GM18505 (cell line): ENCODE data around the gene SELENOI.
A peak's percentile ranks its signal among the peaks of the same experiment; 100 is the strongest.
"Not testable (repeated sequence)": the region's sequence is repeated elsewhere in the genome, so short reads cannot be mapped to it uniquely, and the experiment has no call there.

ENCODE experiments used
- ATAC-seq: cut with Tn5 transposase; IDR thresholded peaks from one replicate; pipeline ENCODE4 v1.9.1; 2021; ENCODE audit not compliant: unreplicated experiment
- POLR2A ChIP-seq: IDR thresholded peaks from 4 replicates; pipeline ENCODE4 v1.6.1; 2011; ENCODE audit warnings: borderline replicate concordance; ENCODE audit not compliant: insufficient read depth, insufficient read length; ENCODE audit errors: extremely low read depth

Gene SELENOI

GRCh38 chr2:26333293-26333692 lies 12.7 kb upstream of the SELENOI start:
- no peak for TF ChIP-seq POLR2A

DNA sequence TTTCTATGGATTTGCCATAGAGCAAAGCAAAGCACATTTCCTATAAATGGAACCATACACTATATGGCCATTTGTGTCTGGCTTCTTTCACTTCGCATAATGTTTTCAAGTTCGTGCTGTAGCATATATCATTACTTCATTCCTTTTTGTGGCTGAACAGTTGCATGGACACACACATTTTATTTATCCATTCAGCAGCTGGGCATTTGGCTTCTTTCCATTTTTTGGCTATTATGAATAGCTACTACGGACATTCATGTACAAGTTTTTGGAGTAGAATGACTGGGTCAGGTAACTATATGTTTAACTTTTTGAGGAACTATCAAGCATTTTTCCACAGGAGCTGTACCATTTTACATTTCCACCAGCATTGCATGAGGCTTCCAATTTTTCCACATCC lies 10.7 kb upstream of the SELENOI start:
- TF ChIP-seq POLR2A: no peak
- no peak for ATAC-seq

More at GRCh38 chr2:26333293-26333692, 12.7 kb upstream of the SELENOI start:
- no peak for ATAC-seq

DNA sequence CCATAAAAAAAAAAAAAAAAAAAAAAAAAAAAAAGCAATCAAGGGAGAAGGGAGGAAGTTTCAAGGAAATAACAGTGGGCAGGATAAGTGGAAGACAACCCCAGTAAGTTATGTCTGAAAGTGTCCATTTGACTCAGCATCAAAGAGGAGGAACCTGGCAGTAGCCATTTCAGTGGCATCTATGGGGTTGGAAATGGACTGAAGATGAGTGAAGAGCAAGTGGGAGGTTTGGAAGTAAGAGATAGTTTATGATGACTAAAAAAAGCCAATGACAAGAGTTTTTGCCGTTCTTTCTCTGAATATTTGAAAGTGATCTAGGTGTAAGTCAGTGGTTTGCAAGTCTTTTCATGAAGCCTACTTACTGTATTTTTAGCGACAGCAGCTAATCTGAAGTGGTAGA lies 9.2 kb upstream of the SELENOI start:
- no peak for TF ChIP-seq POLR2A
- ATAC-seq: no peak

DNA sequence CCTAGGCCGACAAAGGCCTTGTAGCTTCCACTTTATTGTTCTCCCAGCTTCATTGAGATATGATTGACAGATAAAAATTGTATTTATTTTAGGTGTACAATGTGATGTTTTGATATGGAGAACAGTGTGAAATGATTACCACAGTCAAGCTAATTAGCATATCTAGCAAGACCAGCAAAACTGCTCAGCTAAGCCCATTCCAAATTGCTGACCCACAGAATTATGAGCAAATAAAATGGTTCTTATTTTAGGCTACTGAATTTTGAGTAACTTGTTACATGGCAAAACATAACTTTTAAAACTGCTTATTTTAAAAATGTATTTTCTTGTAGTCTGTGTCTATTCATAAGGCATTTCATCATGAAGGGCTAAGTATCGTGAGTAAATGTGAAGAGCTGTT lies 8.6 kb upstream of the SELENOI start:
- no peak for ATAC-seq
- TF ChIP-seq POLR2A: no peak

GRCh38 chr2:26340831-26341230 lies 5.1 kb upstream of the SELENOI start:
- TF ChIP-seq POLR2A: no peak
- no peak for ATAC-seq

GRCh38 chr2:26344581-26345282 lies 1.2 kb upstream of the SELENOI start:
- ATAC-seq: no peak
- TF ChIP-seq POLR2A: no peak

GRCh38 chr2:26345283-26345544 lies 729 bp upstream of the SELENOI start:
- no peak for ATAC-seq
- no peak for TF ChIP-seq POLR2A

- TF ChIP-seq POLR2A: no peak
- ATAC-seq: peak; percentile 20
These were observed 611 bp downstream of the SELENOI start, which contains the start of gene ADGRF3 for GRCh38 chr2:26346454-26347053. Gene ADGRF3 (minus strand): TSS chr2:26346789. CDS start chr2:26346234, 555 bp downstream.

DNA sequence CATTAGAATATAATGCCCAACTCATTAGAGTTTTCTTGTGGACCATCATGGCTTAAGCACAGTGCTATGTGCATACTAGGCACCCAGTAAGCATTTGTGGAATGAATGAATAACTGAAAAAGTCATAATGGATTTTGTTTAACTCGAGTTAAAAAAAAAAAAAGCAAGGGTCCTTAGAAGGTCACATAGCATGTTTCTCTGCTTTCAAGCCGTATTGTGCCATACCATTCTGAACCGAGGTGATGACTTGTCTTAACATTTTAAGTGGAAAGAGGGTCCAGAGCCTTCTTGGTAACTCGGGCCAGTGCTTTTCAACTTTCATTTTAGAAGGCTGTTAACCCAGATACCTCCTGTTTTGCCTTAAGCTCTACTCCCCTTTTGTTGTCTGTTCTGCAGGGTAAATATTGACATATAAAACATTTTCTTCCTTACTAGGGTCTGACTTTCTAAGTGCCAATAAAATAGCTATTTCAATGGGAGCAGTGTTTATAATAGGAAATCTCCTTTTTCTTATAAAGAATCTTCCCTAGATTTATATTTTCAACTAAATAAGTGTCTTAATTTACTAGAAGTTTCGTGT lies 1.4 kb downstream of the SELENOI start:
- ATAC-seq: no peak
- TF ChIP-seq POLR2A: no peak

DNA sequence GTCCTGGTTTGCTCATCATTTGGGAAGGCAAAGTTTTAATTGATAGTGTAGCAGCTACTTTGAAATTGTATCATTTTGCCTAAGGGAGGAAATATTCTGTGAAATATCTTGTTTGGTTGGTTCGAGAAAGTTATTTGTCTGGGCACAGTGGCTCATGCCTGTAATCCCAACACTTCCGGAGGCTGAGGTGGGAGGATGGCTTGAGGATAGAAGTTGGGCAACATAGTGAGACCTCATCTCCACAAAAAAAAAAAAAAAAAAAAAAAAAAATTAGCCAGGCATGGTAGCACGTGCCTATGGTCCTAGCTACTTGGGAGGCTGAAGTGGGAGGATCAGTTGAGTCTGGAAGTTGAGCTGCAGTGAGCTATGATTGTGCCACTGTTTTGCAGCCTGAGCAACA lies 3.7 kb downstream of the SELENOI start:
- no peak for TF ChIP-seq POLR2A
- ATAC-seq: no peak

DNA sequence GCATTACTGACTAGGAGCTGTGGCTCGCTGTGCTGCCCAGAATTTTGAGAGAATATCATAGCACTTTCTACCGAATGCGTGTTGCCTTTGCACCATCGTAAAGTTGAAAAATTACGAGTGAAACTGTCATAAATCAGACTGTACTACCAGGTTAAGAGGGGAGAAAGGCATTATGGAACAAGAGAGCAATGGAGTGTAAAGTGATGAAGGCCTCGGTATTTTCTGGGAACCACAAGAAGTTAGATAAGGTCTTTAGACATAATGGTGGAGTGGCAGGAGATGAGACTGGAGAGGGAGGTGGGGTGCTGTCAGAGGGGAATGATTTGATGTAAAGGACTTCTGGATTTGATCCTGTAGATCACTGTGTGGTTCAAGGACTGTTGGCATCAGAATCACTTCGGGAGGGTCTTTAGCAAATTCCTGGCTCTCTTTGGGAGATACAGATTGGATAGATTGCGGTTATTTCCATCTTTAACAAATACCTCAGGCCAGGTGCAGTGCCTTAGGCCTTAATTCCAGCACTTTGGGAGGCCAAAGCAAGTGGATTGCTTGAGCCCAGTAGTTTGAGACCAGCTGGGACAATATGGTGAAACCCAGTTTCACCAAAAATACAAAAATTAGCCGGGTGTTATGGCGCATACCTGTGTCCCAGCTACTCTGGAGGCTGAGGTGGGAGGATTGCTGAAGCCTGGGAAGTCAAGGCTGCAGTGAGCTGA lies 5.6 kb downstream of the SELENOI start:
- no peak for TF ChIP-seq POLR2A
- no peak for ATAC-seq

DNA sequence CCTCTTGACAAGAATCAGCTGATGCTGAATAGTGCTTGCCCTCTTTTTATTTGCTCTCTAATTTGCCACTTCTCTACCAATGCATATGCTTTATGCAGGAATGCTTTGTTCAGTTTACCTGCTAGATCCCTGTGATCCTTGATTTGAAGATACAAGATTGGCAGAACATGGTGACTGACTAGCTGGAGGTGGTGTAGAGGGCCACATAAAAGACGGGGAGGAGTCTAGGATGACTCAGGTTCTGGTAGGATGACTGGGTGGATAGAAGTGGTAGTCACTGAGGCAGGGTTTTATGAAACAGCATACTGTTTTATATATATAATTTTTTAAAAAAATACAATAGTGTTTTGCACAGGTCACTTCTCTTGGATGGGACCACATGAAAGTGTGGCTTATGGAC lies 6.9 kb downstream of the SELENOI start:
- TF ChIP-seq POLR2A: no peak
- no peak for ATAC-seq

GRCh38 chr2:26354469-26354868 lies 8.5 kb downstream of the SELENOI start:
- ATAC-seq: not testable (repeated sequence)
